GM19328 (cell line): Measurements from ENCODE around the gene C16orf87.
"Not testable (repeated sequence)": the region's sequence is repeated elsewhere in the genome, so short reads cannot be mapped to it uniquely, and the experiment has no call there.

Experiments used
- ATAC-seq: cut with Tn5 transposase; IDR thresholded peaks from one replicate; pipeline ENCODE4 v1.9.1; 2021; ENCODE audit warnings: mild to moderate bottlenecking, moderate library complexity; ENCODE audit not compliant: unreplicated experiment

The C16orf87 gene, protein sequence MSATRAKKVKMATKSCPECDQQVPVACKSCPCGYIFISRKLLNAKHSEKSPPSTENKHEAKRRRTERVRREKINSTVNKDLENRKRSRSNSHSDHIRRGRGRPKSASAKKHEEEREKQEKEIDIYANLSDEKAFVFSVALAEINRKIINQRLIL

DNA sequence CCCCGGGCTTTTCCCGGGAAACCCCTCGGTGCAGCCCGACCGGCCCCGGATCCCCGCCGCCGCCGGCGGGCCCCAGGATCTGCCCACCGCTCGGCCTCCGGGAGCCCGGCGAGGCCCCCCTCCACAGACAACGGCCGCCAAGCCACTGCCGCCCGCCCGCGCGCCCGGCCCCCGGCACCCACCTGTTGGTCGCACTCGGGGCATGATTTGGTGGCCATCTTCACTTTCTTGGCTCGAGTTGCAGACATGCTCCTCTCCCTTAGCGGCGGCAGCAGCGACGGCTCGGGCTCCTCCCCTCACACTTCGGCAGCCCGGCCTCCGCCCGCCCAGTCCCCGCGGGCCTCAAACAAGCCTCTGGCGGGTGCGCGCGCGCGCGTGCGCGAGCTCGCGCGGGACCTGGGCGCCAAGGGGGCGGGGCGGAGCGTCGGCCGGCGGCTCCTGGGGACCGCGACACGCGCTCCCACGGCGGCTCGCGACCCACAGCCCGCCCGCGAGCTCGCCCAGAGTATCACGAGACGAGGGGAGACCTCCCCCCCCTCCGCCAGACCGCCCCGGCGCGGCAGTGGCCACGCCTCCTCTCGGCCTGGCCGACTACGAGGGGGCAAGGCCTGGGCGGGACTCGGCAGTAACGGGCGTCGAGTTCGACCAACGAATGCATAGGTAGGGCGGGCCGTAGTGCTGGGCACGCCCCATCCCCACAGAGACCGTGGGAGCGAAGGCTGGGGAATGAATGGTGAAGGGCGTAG lies at the start of gene C16orf87:
TSS of gene C16orf87 (minus strand) at position 279 of the 746 bp plus-strand sequence. CDS start at position 248, 31 bp downstream.
- peak; percentile 95 for ATAC-seq

DNA sequence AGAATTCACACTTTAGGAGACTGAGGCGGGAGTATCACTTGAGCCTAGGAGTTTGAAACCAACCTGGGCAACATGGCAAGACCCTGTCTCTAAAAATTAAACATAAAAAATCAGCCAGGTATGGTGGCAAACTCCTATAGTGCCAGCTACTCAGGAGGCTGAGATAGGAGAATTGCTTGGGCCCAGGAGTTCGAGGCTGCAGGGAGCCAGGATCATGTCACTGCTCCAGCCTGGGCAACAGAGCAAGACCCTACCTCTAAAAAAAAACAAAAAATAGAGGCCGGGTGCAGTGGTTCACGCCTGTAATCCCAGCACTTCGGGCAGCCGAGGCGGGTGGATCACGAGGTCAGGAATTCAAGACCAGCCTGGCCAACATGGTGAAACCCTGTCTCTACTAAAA lies 44.3 kb upstream of the C16orf87 start:
- no peak for ATAC-seq

DNA sequence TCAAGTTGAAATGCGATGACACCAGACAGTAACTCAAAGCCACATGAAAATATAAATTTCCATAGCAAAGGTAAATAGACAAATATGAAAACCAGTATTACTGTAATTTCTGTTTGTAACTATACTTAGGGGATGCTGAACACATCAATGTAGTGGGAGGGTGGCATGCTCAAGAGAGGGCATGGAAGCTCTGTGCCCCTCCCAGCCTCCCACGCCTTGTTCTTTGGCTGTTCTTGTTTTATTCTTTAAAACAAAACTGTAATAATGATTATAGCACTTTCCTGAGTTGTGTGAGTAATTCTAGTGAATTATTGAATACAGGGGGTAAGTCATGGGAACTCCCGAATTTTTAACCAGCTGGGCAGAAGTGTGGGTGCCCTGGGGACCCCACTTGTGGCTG lies 42.2 kb upstream of the C16orf87 start:
- ATAC-seq = no peak

DNA sequence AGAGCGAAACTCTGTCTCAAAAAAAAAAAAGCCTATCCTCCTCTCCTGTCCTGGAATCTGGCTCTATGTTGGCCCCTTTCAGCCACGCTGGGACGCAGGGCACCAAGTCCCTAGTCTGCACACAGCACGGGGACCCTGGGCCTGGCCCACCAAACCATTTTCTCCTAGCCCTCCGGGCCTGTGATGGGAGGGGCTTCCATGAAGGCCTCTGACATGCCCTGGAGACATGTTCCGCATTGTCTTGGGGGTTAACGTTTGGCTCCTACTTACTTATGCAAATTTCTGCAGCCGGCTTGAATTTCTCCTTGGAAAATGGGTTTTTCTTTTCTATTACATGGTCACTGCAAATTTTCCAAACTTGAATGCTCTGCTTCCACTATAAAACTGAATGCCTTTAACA lies 40.6 kb upstream of the C16orf87 start:
- ATAC-seq = no peak

DNA sequence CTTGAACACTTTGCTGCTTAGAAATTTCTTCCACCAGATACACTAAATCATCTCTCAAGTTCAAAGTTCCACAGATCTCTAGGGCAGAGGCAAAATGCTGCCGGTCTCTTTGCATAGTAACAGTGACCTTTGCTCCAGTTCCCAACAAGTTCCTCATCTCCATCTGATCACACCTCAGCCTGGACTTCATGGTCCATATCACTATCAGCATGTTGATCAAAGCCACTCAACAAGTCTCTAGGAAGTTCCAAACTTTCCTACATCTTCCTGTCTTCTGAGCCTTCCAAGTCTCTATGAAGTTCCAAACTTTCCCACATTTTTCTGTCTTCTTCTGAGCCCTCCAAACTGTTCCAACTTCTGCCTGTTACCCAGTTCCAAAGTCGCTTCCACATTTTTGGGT lies 37.9 kb upstream of the C16orf87 start:
- ATAC-seq = not testable (repeated sequence)

DNA sequence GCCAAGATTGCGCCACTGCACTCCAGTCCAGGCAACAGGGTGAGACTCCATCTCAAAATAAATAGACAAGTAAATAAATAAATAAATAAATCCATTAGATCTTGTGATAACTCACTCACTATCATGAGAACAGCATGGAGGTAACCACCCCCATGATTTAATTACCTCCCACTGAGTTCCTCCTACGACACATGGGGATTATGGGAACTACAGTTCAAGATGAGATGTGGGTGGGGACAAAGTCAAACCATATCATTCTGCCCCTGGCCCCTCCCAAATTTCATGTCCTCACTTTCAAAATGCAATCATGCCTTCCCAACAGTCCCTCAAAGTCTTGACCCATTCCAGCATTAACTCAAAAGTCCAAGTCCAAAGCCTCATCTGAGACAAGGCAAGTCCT lies 36.5 kb upstream of the C16orf87 start:
- ATAC-seq = not testable (repeated sequence)

DNA sequence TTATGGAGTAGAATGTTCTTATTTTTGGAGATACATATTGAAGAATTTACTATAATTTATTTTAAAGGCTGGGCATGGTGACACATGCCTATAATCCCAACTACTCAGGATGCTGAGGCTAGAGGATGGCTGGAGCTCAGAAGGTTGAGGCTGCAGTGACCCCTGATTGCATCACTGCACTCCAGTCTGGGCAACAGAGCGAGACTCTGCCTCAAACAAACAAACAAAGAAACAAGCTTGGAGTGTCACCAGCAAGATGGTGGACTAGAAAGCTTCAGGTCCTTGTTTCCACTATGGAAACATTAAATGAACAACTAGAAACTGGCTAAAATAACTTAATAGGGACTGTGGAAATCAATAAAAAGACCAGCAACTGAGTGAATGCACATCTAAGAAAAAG lies 35.3 kb upstream of the C16orf87 start:
- no peak for ATAC-seq

DNA sequence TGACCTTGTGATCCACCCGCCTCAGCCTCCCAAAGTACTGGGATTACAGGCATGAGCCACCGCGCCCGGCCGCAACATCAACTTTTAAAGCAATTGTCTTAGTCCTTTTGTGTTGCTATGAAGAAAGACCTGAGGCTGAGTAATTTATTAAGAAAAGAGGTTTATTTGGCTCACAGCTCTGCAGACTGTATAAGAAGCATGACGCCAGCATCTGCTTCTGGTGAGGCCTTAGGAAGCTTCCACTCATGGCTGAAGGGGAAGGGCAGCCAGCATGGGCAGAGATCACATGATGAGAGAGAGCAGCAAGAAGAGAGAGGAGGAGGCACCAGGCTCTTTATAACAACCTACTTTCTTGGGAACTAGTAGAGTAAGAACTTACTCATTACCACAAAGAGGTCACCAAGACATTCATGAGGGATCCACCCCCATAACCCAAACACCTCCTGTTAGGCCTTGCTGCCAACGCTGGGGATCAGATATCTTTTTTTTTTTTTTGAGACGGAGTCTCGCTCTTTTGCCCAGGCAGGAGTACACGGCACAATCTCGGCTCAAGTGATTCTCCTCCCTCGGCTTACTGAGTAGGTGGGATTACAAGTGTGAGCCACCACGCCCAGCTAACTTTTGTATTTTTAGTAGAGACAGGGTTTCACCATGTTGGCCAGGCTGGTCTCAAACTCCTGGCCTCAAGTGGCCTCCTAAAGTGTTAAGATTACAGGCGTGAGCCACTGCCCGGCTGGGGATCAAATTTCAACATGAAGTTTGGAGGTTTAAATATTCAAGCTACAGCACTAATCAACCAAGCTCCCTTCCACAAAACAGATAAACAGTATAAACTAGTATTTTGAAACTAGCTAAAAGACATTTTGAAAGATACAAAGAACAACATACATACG lies 31.8 kb upstream of the C16orf87 start:
- ATAC-seq = no peak

DNA sequence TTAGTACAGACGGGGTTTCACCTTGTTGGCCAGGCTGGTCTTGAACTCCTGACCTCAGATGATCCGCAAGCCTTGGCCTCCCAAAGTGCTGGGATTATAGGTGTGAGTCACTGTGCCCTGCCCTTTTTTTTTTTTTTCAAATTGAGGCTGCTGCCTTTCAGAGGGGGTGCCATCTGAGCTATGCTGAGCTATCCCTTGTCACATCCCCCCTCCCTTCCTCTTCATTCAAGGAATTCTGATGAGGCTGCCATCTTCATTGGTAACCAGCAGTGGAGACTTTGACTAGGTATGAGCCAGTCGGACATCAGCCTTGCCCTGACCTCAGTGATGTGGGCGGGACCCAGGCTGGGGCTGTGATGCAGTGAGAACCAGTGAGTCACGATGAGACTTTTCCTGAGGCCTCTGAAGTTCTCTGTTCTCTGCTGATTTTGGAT lies 28.8 kb upstream of the C16orf87 start:
- no peak for ATAC-seq

DNA sequence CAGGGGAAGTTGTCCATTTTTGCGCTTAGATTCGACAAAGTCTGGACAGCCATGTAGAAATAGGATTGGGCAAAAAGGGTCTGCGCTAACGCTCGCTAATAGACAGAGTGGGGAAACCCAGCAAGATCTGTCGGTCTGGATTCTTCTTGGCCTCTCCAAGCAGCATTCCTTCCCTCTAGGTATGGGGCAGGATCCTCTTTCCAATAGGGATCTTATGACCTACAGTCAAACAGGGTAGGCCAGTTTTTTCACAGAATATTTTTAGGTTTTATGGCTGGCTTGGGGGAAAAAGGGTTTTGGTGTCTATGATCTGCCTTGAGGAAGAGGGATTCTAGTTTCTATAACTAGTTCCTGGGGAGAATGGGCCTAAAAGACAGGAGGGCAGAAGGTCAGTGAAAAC lies 27.2 kb upstream of the C16orf87 start:
- ATAC-seq = no peak

DNA sequence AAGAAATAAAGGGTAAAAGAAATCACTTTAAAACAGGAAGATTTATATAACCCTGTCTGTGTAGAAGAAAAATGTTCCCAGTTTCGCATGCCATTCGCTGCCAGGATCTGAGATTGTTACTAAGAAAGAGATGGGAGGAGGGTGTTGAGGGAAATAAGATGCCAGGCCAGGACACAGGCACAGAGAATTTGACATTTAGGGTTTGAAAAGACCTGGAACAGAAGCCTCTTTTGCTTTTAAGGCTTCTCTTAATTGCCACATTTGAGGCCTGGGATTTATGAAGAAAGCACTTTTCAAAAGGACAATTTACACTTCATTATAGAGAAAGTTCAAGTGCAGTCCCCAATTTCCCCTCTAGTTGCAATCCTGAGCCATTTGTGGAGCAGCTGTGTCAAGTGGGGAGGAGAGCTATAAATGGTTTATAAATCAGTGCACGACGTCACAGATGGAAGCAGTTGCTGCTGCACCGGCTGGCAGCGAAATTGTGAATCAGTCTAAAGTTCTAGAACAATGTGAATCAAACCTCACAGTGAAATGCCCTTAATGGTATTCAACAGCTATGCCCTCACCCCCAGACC lies 26.5 kb upstream of the C16orf87 start:
- ATAC-seq = no peak

DNA sequence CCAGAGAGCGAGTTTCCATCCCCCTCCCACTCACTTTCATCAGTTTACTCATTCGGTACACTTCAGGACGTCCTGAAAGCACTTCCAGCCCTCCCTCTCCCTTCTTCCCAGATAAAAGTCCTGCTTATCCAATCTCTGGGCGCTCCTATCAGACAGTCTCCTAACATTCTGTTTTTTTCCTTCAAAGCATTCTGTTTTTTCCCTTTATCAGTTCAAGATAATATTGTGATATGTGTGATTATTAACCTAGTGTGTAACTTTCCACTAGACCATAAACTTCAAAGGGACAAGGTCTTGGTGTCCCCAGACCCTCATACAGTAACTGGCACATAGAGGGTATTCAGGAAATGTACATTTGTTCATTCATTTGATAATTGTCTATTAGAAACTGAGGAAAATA lies 24.4 kb upstream of the C16orf87 start:
- no peak for ATAC-seq

DNA sequence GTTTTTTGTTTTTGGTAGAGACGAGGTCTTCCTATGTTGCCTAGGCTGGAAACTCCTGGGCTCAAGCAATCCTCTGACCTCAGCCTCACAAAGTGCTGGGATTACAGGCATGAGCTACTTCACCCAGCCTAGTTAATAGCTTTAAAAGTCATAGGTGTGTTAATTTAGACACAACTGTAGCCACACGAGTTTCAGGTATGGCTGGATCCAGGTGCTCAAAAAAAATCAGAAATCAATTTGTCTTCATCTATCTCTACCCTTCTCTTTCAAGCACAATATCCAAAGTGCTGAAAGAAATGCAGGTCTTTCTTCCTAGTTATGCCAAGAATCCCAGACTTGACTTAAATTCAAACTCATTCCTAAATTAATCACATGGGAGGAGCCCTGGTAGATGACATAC lies 23.9 kb upstream of the C16orf87 start:
- no peak for ATAC-seq

DNA sequence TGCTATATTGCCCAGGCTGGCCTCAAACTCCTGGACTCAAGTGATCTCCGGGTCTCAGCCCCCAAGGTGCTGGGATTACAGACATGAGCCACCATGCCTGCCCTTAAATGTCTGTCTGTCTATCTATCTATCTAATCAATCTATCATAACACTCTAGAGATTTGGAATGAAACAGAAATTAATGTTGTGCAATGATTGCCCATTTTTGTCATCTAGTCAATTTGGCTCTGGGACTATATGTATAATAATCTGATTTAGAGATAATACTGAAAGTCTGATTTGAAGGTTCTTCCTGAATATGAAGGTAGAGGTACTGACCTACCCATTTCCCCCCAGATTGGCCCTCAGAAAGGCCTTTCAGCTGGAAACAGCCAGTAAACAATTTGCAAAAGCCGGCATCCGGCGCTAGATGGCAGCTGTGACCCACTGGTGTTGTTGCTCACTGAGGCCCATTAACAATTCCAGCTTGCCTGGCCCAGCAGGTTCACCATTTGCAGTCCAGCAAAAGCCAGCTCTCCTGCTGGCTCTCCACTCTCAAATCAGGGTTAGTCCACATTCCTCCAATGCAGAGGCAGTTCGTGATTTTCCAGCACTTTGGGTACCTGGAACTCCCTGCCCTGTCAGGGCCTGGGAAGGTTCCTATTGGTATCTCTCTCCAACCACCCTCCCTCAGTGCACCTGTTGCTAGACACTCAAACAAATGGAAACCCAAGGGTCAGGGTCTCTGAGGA lies 22.9 kb upstream of the C16orf87 start:
- no peak for ATAC-seq

DNA sequence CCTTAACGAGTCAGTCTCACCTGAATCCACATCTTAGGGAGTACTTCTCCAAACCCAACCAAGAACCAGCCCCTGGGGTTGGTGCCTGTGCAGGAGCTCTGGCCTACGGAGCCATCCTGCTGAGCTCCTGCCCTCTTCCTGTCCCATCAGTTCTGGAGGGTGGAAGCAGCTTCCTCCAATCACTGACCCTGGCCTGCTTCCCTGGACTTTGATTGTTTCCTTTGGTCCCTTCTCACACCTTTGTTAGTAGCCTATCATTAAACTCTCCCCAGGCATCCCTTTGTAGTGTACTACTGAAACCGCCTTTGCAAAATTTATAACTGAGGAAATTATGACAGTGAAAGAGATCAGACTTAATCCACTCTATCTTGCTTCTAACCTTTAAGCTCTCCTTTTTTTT lies 21.1 kb upstream of the C16orf87 start:
- no peak for ATAC-seq

DNA sequence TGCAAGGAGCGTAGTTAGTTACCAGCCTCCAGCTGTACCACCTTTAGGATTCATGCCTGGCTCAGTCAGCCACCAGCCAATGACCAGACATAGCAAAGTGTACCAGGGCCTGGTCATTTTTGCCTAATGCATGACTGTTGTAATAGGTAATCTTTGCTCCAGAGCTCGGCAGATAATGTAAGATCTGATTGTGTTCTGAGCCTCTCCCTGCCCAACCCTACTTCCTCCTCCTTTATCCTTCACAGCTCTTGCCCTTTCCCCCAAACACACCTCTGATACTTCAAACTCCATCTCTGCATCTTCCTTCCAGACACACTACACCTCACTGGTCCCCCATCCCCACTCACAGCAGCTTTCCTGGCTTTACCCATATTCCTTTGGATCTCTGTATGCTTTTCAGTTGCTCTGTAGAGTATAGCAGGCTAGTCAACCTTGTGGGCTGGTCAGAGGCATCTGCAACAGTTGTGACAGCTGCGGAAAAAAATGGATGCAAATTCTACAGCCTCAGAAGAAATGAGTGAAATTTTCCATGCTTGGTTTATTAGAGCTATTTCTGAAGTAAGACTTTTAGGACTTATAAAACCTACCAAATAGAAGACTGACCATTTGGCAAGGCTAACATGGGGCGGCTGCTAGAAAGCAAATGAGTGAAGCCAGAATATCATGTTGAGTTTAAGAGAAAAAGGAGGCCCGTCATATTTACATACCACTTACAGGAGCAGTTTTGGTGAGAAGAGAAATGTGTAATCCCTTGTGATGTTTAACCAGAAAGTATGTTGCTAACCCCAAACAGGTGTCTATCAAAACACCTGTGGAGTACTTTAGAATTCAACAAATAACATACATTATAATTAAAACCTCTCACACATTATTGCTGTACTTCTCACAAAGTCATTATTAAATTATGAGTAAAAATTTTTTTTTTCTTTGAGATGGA lies 19.9 kb upstream of the C16orf87 start:
- ATAC-seq = peak; percentile 66

DNA sequence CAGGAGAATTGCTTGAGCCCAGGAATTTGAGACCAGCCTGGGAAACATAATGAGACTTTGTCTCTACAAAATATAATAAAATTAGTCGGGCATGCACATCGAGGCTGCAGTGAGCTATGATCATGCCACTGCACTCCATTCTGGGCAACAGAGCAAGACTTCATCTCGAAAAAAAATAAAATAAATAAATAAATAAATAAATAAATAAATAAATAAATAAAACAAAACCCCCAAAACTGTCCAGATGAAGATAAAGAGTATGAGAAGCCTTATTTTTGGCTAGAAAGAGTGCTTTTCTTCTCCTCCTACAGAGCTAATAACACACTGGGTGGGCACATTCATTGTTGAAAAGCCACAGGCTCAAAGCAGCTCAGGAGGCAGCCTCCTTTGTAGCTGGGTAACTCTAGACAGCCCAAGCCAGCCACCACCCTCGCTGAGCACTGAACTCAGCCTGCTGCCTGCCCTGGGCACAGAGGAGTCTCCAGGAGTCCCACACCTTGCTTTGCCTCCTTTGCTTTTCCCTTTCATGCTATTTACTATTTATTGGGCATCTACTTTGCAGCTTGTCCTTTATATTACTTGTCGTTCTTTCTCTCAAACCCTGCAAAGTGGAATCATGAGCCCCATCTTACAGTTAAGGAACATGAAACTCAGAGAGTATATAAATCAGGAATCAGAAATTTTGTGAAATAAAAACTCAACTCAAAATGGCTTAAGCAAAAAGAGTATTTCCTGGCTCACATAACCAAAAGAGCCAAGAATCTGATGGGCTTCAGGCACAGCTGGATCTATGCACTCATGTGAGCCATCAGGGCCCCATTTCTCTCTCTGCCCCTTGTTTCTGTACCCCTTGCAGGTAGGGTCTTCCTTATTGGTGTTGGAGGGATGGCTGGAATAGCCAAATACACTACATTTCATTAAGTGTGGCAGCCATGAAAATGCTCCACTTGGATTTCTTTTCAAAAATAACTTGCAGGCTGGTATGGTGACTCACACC lies 18.1 kb upstream of the C16orf87 start:
- no peak for ATAC-seq

DNA sequence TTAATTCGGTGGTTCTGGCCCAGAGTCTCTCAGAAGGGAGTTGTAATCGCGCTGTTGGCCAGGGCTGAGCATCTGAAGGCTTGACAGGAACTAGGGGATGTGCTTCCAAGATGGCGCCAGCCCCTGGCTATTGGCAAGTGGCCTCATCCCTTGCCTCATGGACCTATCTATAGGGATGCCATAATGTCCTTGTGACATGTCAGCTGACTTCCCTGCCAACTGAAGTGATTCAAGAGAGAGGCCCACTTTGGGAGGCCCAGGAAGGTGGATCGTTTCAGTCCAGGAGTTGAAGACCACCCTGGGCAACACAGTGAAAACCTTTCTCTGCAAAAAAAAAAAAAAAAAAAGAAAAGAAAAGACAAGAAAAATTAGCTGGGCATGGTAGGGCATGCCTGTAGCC lies 15.0 kb upstream of the C16orf87 start:
- no peak for ATAC-seq
